OCI-LY7 (cell line): Measurements from ENCODE around the gene SRP68. TPM values are rescaled to one million over a fixed set of nuclear protein-coding genes. Genes with fewer than 3 reads are reported as not detected.

Experiments
- BruUV-seq: library from RNA; stranded (reverse); fragments of 400-500 nt; replicated peaks from 2 replicates; lab custom pipeline; 2021; lab: Mats Ljungman, UMichigan
- CTCF ChIA-PET: fragments of 300-600 bp; sonication (Branson Sonifier 250); formaldehyde crosslinking; loops from one replicate; lab custom pipeline; 2022; ENCODE audit warnings: antibody characterized with exemption; ENCODE audit not compliant: unreplicated experiment; lab: Charles Lee
- POLR2A ChIA-PET: fragments of 300-600 bp; sonication (Branson Sonifier 250); formaldehyde crosslinking; loops from one replicate; lab custom pipeline; 2022; ENCODE audit warnings: antibody characterized with exemption; lab: Charles Lee
- DNase-seq: peaks from one replicate; pipeline ENCODE4 v3.0.0-alpha.2; 2015; ENCODE audit warnings: low spot score
- H2AFZ ChIP-seq: fragments of 200-600 bp; sonication (generic), shearing (Covaris generic); 2 replicates; pipeline ENCODE4 v1.6.1; 2014; ENCODE audit warnings: mild to moderate bottlenecking, antibody characterized with exemption, low read length, moderate library complexity
- H3K27ac ChIP-seq: fragments of 200-600 bp; sonication (generic); 2 replicates; pipeline ENCODE4 v1.5.1; 2014; ENCODE audit warnings: mixed run types, low read depth, mild to moderate bottlenecking, moderate library complexity, low read length, inconsistent platforms; ENCODE audit not compliant: poor library complexity, severe bottlenecking
- H3K36me3 ChIP-seq: fragments of 200-600 bp; sonication (generic); 2 replicates; pipeline ENCODE4 v1.6.1; 2014; ENCODE audit warnings: mild to moderate bottlenecking, antibody characterized with exemption, low read length, moderate library complexity, mixed read lengths; ENCODE audit not compliant: insufficient read depth
- H3K4me1 ChIP-seq: fragments of 200-600 bp; sonication (generic); 2 replicates; pipeline ENCODE4 v1.5.1; 2014; ENCODE audit warnings: mild to moderate bottlenecking, low read length; ENCODE audit not compliant: insufficient read depth, poor library complexity, severe bottlenecking
- H3K4me2 ChIP-seq: fragments of 200-600 bp; sonication (generic); 2 replicates; pipeline ENCODE4 v1.6.1; 2014; ENCODE audit warnings: mild to moderate bottlenecking, low read length
- H3K4me3 ChIP-seq: fragments of 200-600 bp; sonication (generic); 2 replicates; pipeline ENCODE4 v1.5.1; 2014; ENCODE audit warnings: mild to moderate bottlenecking, low read depth, low read length; ENCODE audit not compliant: poor library complexity, severe bottlenecking
- H3K79me2 ChIP-seq: fragments of 200-600 bp; sonication (generic); 2 replicates; pipeline ENCODE4 v1.6.1; 2016; ENCODE audit warnings: low read depth, mild to moderate bottlenecking, low read length, moderate library complexity, mixed read lengths; ENCODE audit not compliant: insufficient read depth
- H3K9me2 ChIP-seq: fragments of 200-600 bp; sonication (generic); 2 replicates; pipeline ENCODE4 v1.6.1; 2016; ENCODE audit warnings: mild to moderate bottlenecking, low read length, mixed read lengths; ENCODE audit not compliant: insufficient read depth
- H3K9me3 ChIP-seq: fragments of 200-600 bp; sonication (generic); 2 replicates; pipeline ENCODE4 v1.6.1; 2014; ENCODE audit warnings: mild to moderate bottlenecking, mixed run types, low read length, mixed read lengths
- H4K20me1 ChIP-seq: fragments of 200-600 bp; sonication (generic); 2 replicates; pipeline ENCODE4 v1.6.1; 2014; ENCODE audit warnings: mild to moderate bottlenecking, antibody characterized with exemption, low read length, moderate library complexity, mixed read lengths; ENCODE audit not compliant: insufficient read depth
- CTCF ChIP-seq: fragments of 200-600 bp; sonication (generic); conservative IDR thresholded peaks from 2 replicates; pipeline ENCODE4 v1.5.1; 2014; ENCODE audit warnings: mild to moderate bottlenecking, antibody characterized with exemption, low read length, moderate library complexity, mixed read lengths
- EZH2phosphoT487 ChIP-seq: fragments of 200-600 bp; sonication (generic); IDR thresholded peaks from 2 replicates; pipeline ENCODE4 v1.6.1; 2018; ENCODE audit warnings: low read depth, borderline replicate concordance, mild to moderate bottlenecking, mixed run types, antibody characterized with exemption, low read length, moderate library complexity, mixed read lengths
- intact Hi-C: fragments of 100-400 bp; cut with micrococcal nuclease; formaldehyde crosslinking; loops from one replicate; pipeline ENCODE4 v1.10.0; 2022; ENCODE audit not compliant: unreplicated experiment
- total RNA-seq, 2 experiments: library from RNA; depleted of rRNA in 1 of 2; stranded (reverse); fragments of >200 nt in 1 of 2; shearing (Covaris generic) in 1 of 2; gene quantifications; 2 replicates each; pipeline ENCODE4 v1.2.3, GENCODE V29; 2014 to 2022

Gene SRP68
- total RNA-seq, 2 experiments from 2014 or later, result 54.0 to 200 TPM

DNA sequence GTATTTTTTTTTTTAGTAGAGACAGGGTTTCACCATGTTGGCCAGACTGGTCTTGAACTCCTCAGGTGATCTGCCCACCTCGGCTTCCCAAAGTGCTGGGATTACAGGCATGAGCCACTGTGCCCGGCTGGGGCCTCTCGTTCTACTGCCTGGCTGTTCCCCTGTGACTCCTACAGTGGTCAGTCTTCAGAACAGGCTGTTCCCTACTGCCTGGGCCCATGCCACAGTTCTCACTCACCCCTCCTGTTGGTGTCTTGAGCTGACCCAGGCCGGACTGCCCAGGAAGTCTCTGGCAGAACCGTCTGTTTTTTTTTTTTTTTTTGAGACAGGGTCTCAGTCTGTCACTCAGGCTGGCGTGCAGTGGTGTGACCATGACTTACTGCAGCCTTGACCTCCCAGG lies 68.4 kb downstream of the SRP68 start:
- no peak for DNase-seq
- BruUV-seq, result no TSS peak
- no peak overlapping the region for H3K27ac ChIP-seq
- H3K9me2 ChIP-seq, result no peaks in the 10 kb centered on the region
- no peak overlapping the region for H2AFZ ChIP-seq
- no peak overlapping the region for H3K4me2 ChIP-seq
- intact Hi-C loops, result no loop called here
- no peaks in the 10 kb centered on the region for H3K9me3 ChIP-seq
- H3K4me3 ChIP-seq, result no peak overlapping the region
- CTCF ChIA-PET, result interaction anchor here (0.7 to 0.9 kb wide), 2 partner anchors 93 to 94 kb away, joined by 3 to 5 read pairs; no protein-coding TSS in a partner anchor
- H4K20me1 ChIP-seq, result no peaks in the 10 kb centered on the region
- H3K36me3 ChIP-seq, result peaks cover 16% of the 10 kb centered on the region; the same call in 1 of the 2 replicates
- no peak for TF ChIP-seq CTCF
- TF ChIP-seq EZH2phosphoT487, result no peak
- no peaks in the 10 kb centered on the region for H3K79me2 ChIP-seq
- POLR2A ChIA-PET, result interaction anchor here (0.6 to 1.7 kb wide), 5 partner anchors 68 to 146 kb away, joined by 3 to 7 read pairs (median 4); partner anchors contain the start of gene MRPL38
- peaks cover 8% of the 10 kb centered on the region for H3K4me1 ChIP-seq

DNA sequence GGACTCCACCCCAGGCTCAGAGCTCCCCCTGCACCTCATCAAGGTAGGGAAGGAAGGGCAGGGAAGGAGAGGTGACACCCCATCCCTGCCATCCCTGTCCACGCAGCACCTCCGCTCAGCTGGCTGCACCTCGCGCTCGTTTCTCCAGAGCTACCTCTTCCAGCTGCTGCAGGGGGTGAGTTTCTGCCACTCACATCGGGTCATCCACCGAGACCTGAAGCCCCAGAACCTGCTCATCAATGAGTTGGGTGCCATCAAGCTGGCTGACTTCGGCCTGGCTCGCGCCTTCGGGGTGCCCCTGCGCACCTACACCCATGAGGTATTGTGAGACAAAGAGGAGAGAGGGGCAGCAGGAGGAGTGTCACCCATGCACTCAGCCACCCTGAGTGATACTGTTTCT lies 70.2 kb downstream of the SRP68 start:
- Histone ChIP-seq H3K9me2 (no peaks in the 10 kb centered on the region), H3K4me2 (no peak overlapping the region), H3K9me3 (no peaks in the 10 kb centered on the region), H3K27ac (no peak overlapping the region), H3K36me3 (peaks cover 16% of the 10 kb centered on the region; the same call in 1 of the 2 replicates), H2AFZ (no peak overlapping the region), H3K79me2 (no peaks in the 10 kb centered on the region), H3K4me1 (peaks cover 13% of the 10 kb centered on the region), H4K20me1 (no peaks in the 10 kb centered on the region), H3K4me3 (no peak overlapping the region)
- ChIA-PET POLR2A (interaction anchor here (1.4 kb wide), 1 partner anchor 93 kb away, joined by 5 read pairs; no protein-coding TSS in a partner anchor), CTCF (interaction anchor here (1.1 kb wide), 1 partner anchor 12 kb away, joined by 3 read pairs; no protein-coding TSS in a partner anchor)
- BruUV-seq, result no TSS peak
- intact Hi-C loops, result no loop called here
- no peak for DNase-seq
- no peak for TF ChIP-seq CTCF
- TF ChIP-seq EZH2phosphoT487, result no peak
